HL-60 (cell line): ENCODE results near the gene MVD.

Source experiments
- DNase-seq, 2 experiments: peaks; one replicate each; pipeline ENCODE4 v3.0.0-alpha.2; 2010 to 2020; ENCODE audit warnings: low read depth in 1 of 2, low spot score in 1 of 2
- H3K27ac ChIP-seq: fragments of 250-450 bp; sonication (Bioruptor Pico); replicated peaks from 2 replicates; pipeline ENCODE4 v1.5.1; 2020; ENCODE audit warnings: mild to moderate bottlenecking, moderate library complexity
- H3K27me3 ChIP-seq: fragments of 250-450 bp; sonication (Bioruptor Pico); 2 replicates; pipeline ENCODE4 v1.5.1; 2021; ENCODE audit warnings: mild to moderate bottlenecking, moderate library complexity; ENCODE audit not compliant: insufficient read depth, poor library complexity, severe bottlenecking
- H3K4me3 ChIP-seq: replicated peaks from 2 replicates; pipeline ENCODE4 v1.5.1; 2011; ENCODE audit warnings: mild to moderate bottlenecking, control low read depth, low read length; ENCODE audit not compliant: insufficient read depth
- GABPA ChIP-seq: IDR thresholded peaks from 2 replicates; pipeline ENCODE4 v1.6.1; 2012; ENCODE audit warnings: low read depth
- POLR2AphosphoS5 ChIP-seq: IDR thresholded peaks from 2 replicates; pipeline ENCODE4 v1.6.1; 2012; ENCODE audit warnings: low read depth
- SPI1 ChIP-seq: IDR thresholded peaks from 2 replicates; pipeline ENCODE4 v1.6.1; 2012; ENCODE audit warnings: low read depth, mild to moderate bottlenecking, borderline replicate concordance
- TF ChIP-seq, protein P1 (sequence below): IDR thresholded peaks from 2 replicates; pipeline ENCODE4 v1.6.1; 2012; ENCODE audit warnings: low read depth; ENCODE audit not compliant: insufficient replicate concordance
- TF ChIP-seq, protein P2 (sequence below): IDR thresholded peaks from one replicate; pipeline ENCODE4 v1.5.1; 2011; ENCODE audit warnings: low read length, control low read depth, inconsistent platforms; ENCODE audit not compliant: insufficient read depth

The MVD gene

DNA sequence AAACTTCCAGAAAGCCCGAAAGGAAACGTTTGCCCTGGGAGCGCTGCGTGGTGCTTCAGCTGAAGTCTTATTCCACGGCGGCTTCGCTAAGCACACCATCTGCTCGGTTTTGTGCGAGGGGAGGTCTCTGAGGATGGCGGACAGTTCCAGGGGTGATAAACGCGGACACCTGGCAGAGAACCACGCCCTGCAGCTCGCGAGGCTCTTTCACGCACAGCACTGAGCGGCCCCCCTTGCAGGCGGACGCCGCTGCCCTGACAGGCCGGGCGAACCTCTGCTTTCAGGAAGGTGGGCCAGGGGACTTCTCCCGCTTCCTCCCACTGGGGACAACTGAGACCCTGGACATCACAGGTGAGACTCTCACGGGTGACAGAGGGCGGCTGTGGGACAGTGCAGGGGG is 3.7 kb downstream of the MVD start:
- DNase-seq, result no peak

DNA sequence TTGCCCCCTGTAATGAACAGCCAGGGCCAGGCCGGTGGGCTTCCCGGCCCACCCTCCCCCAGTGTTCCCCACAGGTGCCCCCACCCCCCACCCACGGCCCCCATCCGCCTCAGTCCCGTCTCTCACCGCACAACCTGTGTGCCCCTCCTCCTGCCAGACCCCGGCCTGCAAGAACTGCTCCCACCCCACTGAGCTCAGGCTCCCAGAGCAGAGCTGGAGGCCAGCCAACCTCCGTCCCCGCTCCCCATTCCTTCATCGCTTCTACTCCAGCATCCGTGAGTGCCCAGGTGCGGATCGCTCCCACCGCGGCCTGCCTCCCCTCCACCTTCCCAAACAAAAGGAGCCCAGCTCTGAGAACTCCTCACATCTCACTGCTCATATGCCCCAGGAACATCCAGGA is 4.2 kb downstream of the MVD start:
- Histone ChIP-seq H3K27me3 (no peaks in the 10 kb centered on the region), H3K27ac (no peak overlapping the region), H3K4me3 (no peak overlapping the region)
- TF ChIP-seq SPI1, result no peak
- TF ChIP-seq, protein P1, sequence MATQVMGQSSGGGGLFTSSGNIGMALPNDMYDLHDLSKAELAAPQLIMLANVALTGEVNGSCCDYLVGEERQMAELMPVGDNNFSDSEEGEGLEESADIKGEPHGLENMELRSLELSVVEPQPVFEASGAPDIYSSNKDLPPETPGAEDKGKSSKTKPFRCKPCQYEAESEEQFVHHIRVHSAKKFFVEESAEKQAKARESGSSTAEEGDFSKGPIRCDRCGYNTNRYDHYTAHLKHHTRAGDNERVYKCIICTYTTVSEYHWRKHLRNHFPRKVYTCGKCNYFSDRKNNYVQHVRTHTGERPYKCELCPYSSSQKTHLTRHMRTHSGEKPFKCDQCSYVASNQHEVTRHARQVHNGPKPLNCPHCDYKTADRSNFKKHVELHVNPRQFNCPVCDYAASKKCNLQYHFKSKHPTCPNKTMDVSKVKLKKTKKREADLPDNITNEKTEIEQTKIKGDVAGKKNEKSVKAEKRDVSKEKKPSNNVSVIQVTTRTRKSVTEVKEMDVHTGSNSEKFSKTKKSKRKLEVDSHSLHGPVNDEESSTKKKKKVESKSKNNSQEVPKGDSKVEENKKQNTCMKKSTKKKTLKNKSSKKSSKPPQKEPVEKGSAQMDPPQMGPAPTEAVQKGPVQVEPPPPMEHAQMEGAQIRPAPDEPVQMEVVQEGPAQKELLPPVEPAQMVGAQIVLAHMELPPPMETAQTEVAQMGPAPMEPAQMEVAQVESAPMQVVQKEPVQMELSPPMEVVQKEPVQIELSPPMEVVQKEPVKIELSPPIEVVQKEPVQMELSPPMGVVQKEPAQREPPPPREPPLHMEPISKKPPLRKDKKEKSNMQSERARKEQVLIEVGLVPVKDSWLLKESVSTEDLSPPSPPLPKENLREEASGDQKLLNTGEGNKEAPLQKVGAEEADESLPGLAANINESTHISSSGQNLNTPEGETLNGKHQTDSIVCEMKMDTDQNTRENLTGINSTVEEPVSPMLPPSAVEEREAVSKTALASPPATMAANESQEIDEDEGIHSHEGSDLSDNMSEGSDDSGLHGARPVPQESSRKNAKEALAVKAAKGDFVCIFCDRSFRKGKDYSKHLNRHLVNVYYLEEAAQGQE, result no peak
- no peak for TF ChIP-seq POLR2AphosphoS5
- TF ChIP-seq, protein P2, sequence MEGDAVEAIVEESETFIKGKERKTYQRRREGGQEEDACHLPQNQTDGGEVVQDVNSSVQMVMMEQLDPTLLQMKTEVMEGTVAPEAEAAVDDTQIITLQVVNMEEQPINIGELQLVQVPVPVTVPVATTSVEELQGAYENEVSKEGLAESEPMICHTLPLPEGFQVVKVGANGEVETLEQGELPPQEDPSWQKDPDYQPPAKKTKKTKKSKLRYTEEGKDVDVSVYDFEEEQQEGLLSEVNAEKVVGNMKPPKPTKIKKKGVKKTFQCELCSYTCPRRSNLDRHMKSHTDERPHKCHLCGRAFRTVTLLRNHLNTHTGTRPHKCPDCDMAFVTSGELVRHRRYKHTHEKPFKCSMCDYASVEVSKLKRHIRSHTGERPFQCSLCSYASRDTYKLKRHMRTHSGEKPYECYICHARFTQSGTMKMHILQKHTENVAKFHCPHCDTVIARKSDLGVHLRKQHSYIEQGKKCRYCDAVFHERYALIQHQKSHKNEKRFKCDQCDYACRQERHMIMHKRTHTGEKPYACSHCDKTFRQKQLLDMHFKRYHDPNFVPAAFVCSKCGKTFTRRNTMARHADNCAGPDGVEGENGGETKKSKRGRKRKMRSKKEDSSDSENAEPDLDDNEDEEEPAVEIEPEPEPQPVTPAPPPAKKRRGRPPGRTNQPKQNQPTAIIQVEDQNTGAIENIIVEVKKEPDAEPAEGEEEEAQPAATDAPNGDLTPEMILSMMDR, result no peak
- no peak for TF ChIP-seq GABPA
- DNase-seq, result no peak

More for the DNA sequence above, 3.7 kb downstream of the MVD start:
- H3K4me3 ChIP-seq, result no peak overlapping the region
- H3K27ac ChIP-seq, result no peak overlapping the region
- no peak for TF ChIP-seq POLR2AphosphoS5
- no peak for TF ChIP-seq SPI1
- TF ChIP-seq GABPA, result no peak
- TF ChIP-seq, protein P1, result no peak
- TF ChIP-seq, protein P2, result no peak
- no peaks in the 10 kb centered on the region for H3K27me3 ChIP-seq

DNA sequence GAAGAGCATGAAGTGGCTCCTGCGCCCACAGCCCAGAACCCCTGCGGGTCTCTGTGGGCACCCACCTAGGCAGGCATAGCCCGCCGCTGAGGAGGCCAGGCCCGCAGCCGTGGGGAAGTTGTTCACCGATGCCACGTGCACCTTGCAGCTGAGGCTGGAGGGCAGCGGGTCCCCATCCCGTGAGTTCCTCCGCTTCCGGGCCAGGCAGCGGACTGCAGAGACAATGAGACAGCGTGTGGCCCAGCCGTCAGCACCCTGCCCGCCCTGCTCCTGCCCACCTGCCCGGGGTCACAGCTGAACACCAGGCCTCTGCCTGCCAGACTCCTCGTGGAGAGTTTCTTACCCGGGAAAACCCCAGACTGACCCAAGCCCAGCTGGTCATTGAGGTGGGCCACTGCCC is 5.5 kb downstream of the MVD start:
- Histone ChIP-seq H3K27me3 (no peaks in the 10 kb centered on the region), H3K27ac (no peak overlapping the region), H3K4me3 (no peak overlapping the region)
- DNase-seq, result no peak
- TF ChIP-seq, protein P1, result no peak
- TF ChIP-seq POLR2AphosphoS5 (no peak), SPI1 (no peak)
- TF ChIP-seq, protein P2, result no peak
